Measurements from ENCODE around the gene EBF4.

GRCh38 chr20:2656471-2657117 lies 36.0 kb upstream of the EBF4 start:
- TF ChIP-seq CTCF (IDR thresholded peaks at IDR 0.05) (no peak), POLR2A (IDR thresholded peaks at IDR 0.05) (no peak)

Data from right lobe of liver (tissue), 4 donors.